Progenitor cell of endocrine pancreas (in vitro differentiated cells): ENCODE results near the gene ASCC1. TPM values are rescaled to one million over a fixed set of nuclear protein-coding genes. Genes with fewer than 3 reads are reported as not detected.

Source experiments
- DNase-seq: peaks from one replicate; pipeline ENCODE4 v3.0.0; 2021; ENCODE audit warnings: low spot score; ENCODE audit not compliant: unreplicated experiment
- H3K27ac Mint-ChIP-seq: 2 replicates; pipeline ENCODE4 v1.8.0; 2021; ENCODE audit warnings: mild to moderate bottlenecking, moderate library complexity, mixed read lengths
- H3K27me3 Mint-ChIP-seq: 2 replicates; pipeline ENCODE4 v1.8.0; 2021; ENCODE audit warnings: mixed read lengths
- H3K36me3 Mint-ChIP-seq: 2 replicates; pipeline ENCODE4 v1.8.0; 2022; ENCODE audit warnings: mixed read lengths; ENCODE audit not compliant: insufficient read depth
- H3K4me1 Mint-ChIP-seq: 2 replicates; pipeline ENCODE4 v1.8.0; 2021; ENCODE audit warnings: low read depth, mixed read lengths
- H3K4me3 Mint-ChIP-seq: 2 replicates; pipeline ENCODE4 v1.8.0; 2021; ENCODE audit warnings: low read depth, mild to moderate bottlenecking, moderate library complexity, mixed read lengths
- H3K9me3 Mint-ChIP-seq: 2 replicates; pipeline ENCODE4 v1.8.0; 2021; ENCODE audit warnings: low read depth, mixed read lengths
- total RNA-seq: library from RNA; stranded (reverse); gene quantifications from 2 replicates; pipeline ENCODE4 v1.2.1, GENCODE V29; 2021
- TF ChIP-seq, protein P1 (sequence below): fragments of 200-600 bp; sonication (generic); IDR thresholded peaks from one replicate; pipeline ENCODE4 v1.5.0; 2021; ENCODE audit warnings: antibody characterized with exemption, mild to moderate bottlenecking; ENCODE audit not compliant: unreplicated experiment

The ASCC1 gene
- total RNA-seq, 1 donor from 2014 or later = 42.2 TPM

- no peaks in the 10 kb centered on the region for H3K27me3 Mint-ChIP-seq
- H3K36me3 Mint-ChIP-seq = peaks cover 17% of the 10 kb centered on the region
- DNase-seq = no peak
- no peak overlapping the region for H3K4me3 Mint-ChIP-seq
- TF ChIP-seq, protein P1, sequence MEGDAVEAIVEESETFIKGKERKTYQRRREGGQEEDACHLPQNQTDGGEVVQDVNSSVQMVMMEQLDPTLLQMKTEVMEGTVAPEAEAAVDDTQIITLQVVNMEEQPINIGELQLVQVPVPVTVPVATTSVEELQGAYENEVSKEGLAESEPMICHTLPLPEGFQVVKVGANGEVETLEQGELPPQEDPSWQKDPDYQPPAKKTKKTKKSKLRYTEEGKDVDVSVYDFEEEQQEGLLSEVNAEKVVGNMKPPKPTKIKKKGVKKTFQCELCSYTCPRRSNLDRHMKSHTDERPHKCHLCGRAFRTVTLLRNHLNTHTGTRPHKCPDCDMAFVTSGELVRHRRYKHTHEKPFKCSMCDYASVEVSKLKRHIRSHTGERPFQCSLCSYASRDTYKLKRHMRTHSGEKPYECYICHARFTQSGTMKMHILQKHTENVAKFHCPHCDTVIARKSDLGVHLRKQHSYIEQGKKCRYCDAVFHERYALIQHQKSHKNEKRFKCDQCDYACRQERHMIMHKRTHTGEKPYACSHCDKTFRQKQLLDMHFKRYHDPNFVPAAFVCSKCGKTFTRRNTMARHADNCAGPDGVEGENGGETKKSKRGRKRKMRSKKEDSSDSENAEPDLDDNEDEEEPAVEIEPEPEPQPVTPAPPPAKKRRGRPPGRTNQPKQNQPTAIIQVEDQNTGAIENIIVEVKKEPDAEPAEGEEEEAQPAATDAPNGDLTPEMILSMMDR = no peak
- peaks cover 9% of the 10 kb centered on the region for H3K4me1 Mint-ChIP-seq
- no peaks in the 10 kb centered on the region for H3K9me3 Mint-ChIP-seq
- H3K27ac Mint-ChIP-seq = no peak overlapping the region
Observed at GRCh38 chr10:72133517-72133916, 82.6 kb downstream of the ASCC1 start.

- Mint-ChIP-seq H3K4me3 (no peak overlapping the region), H3K27ac (no peak overlapping the region), H3K27me3 (no peaks in the 10 kb centered on the region), H3K4me1 (peaks cover 9% of the 10 kb centered on the region), H3K36me3 (peaks cover 16% of the 10 kb centered on the region), H3K9me3 (no peaks in the 10 kb centered on the region)
- TF ChIP-seq, protein P1 = no peak
- no peak for DNase-seq
Observed at GRCh38 chr10:72132854-72133253, 83.2 kb downstream of the ASCC1 start.

DNA sequence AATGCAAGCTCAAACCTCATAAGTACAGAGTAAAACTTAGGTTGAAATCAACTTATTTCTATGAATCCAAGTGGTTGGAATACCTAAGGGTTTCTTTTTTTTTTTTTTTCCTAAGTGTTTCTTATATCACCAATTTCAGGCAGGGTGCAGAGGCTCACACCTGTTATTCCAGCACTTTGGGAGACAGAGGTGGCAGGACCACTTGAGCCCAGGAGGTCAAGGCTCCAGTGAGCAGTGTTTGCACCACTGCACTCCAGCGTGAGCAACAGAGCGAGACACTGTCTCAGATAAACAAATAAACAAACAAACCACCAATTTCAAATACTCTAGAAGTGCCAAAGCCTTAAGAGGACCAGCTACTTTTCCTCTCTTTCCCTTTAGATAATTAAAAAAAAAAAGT is 88.5 kb downstream of the ASCC1 start:
- no peak overlapping the region for H3K27ac Mint-ChIP-seq

GRCh38 chr10:72126872-72127232 is 89.2 kb downstream of the ASCC1 start:
- H3K27me3 Mint-ChIP-seq = no peaks in the 10 kb centered on the region
- TF ChIP-seq, protein P1 = no peak
- peak overlapping the region; percentile 6 for H3K27ac Mint-ChIP-seq
- no peaks in the 10 kb centered on the region for H3K9me3 Mint-ChIP-seq
- peaks cover 4% of the 10 kb centered on the region for H3K36me3 Mint-ChIP-seq
- peaks cover 8% of the 10 kb centered on the region for H3K4me1 Mint-ChIP-seq
- no peak overlapping the region for H3K4me3 Mint-ChIP-seq
- no peak for DNase-seq

More for the DNA sequence above, 88.5 kb downstream of the ASCC1 start:
- no peak overlapping the region for H3K4me3 Mint-ChIP-seq
- TF ChIP-seq, protein P1 = no peak
- no peak for DNase-seq
- H3K27me3 Mint-ChIP-seq = no peaks in the 10 kb centered on the region
- H3K4me1 Mint-ChIP-seq = peaks cover 8% of the 10 kb centered on the region
- peaks cover 6% of the 10 kb centered on the region for H3K36me3 Mint-ChIP-seq
- no peaks in the 10 kb centered on the region for H3K9me3 Mint-ChIP-seq

GRCh38 chr10:72126184-72126871 is 89.7 kb downstream of the ASCC1 start:
- no peaks in the 10 kb centered on the region for H3K27me3 Mint-ChIP-seq
- H3K27ac Mint-ChIP-seq = peak overlapping the region; percentile 6
- H3K36me3 Mint-ChIP-seq = peaks cover 7% of the 10 kb centered on the region
- TF ChIP-seq, protein P1 = peak; percentile 22
- H3K4me1 Mint-ChIP-seq = peaks cover 8% of the 10 kb centered on the region
- H3K9me3 Mint-ChIP-seq = no peaks in the 10 kb centered on the region
- no peak overlapping the region for H3K4me3 Mint-ChIP-seq
- no peak for DNase-seq
